ENCODE data around the gene DDX41.

DDX41 gene

DNA sequence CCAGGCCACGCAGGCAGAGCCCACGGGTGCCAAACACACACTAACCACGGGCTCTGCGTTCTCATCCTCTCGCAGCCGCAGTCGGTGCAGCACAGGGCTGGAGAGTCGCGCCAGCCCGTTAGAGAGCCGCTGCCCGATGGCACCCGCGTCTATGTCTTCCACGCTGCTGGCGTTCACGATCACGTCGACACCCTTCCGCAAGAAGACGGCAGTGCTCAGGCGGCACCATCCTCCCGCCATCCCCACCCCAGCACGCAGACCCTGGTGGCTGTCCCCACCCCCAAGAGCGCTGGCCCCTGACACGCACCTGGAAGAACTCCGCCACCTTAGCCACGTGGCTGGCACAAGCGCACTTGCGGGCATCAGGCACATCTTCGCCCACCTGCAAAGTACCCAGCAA is 49.3 kb downstream of the DDX41 start:
- no peak for DNase-seq

DNA sequence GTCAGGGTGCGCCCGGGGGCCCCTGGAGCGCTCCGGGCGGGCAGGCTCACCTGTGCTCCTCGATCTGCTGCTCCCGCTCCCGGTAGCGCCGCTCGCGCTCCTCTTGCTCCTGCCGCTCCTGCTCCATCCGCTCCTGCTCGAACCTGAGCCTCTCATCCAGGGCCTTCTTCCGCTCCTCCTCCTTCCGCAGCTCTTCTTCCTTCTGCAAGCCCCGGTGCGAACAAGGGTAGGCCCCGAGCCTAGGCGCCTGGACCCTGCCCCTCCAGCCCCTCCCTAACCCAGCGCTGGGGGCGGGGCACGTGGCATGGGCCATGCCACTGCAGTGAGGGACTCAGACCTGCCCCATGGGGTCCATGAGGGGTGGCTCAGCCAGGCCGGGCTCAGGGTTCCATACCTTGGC is 49.9 kb downstream of the DDX41 start:
- no peak for DNase-seq

DNA sequence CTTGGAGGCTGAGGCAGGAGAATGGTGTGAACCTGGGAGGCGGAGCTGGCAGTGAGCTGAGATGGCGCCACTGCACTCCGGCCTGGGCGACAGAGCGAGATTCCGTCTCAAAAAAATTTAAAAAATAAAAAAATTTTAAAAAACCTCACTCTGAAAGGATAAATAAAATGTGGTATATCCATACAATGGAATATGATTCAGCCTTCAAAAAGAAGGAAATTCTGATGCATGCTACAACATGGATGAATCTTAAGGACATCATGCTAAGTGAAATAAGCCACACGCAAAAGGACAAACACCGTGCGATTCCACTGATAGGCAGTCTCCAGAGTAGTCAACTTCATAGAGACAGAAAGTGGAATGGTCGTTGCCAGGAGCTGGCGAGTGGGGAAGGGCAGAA is 51.7 kb downstream of the DDX41 start:
- DNase-seq, result no peak

DNA sequence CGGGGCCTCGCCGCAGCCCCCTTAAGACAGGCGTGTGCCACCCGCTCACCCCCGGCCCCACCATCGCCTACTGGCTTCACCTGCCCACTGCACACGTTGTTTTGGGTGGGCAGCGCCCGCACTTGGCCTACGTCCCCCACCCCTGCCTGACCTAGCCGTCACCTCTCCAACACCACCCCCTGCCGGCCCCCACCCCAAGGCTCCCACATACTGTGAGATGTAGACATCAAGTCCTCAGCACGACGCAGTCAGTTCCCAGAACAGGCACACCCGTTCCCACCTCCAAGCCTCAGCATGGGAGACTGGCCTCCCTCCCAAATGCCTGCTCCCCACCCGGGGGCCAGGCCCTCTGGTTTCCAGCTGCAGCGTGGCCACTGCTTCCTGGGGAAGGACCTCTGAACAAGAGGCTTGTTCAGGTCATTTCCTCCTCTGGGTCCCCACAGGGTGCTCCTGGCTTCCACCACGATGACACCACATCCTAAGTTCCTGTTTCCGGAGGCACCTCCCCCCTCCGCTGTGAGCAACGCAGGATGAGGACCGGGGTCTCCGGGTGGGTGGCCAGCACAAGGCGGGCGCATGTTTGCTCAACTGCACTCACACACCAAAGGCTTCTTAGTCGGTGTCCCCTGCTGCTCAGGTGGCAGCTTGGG is 54.6 kb downstream of the DDX41 start:
- DNase-seq, result no peak

All from CD4-positive, alpha-beta T cell treated with Interleukin-12 subunit alpha and Interleukin-12 subunit beta, for 1 hour (primary cell).